ENCODE data around the gene HSD17B8. TPM values are rescaled to one million over a fixed set of nuclear protein-coding genes. Genes with fewer than 3 reads are reported as not detected.
A peak's percentile ranks its signal among the peaks of the same experiment; 100 is the strongest.

Gene HSD17B8
- total RNA-seq, 1 donor from 2014 or later, result not detected

GRCh38 chr6:33172688-33173534 lies 31.5 kb upstream of the HSD17B8 start:
- H3K36me3 ChIP-seq, result no peaks in the 10 kb centered on the region
- no peak overlapping the region for H3K27ac ChIP-seq
- no peaks in the 10 kb centered on the region for H3K27me3 ChIP-seq
- H3K9me3 ChIP-seq, result no peaks in the 10 kb centered on the region
- intact Hi-C loops (cut with DNase I), result no loop called here
- no peak for DNase-seq (ENCODE audit: low spot score in 2 of 2)
- H3K4me3 ChIP-seq, result no peak overlapping the region
- no peaks in the 10 kb centered on the region for H3K4me1 ChIP-seq
- TF ChIP-seq CTCF (IDR thresholded peaks at IDR 0.05), result peak in 1 of 3 experiments; percentile 34

GRCh38 chr6:33173535-33174180 lies 30.8 kb upstream of the HSD17B8 start:
- Histone ChIP-seq H3K27ac (no peak overlapping the region), H3K4me1 (no peaks in the 10 kb centered on the region), H3K4me3 (no peak overlapping the region), H3K9me3 (no peaks in the 10 kb centered on the region), H3K36me3 (no peaks in the 10 kb centered on the region), H3K27me3 (no peaks in the 10 kb centered on the region)
- intact Hi-C loops (cut with DNase I), result no loop called here
- DNase-seq (ENCODE audit: low spot score in 2 of 2), result no peak
- TF ChIP-seq CTCF (IDR thresholded peaks at IDR 0.05), result no peak

GRCh38 chr6:33174784-33175183 lies 29.7 kb upstream of the HSD17B8 start:
- no peak for TF ChIP-seq CTCF (IDR thresholded peaks at IDR 0.05)
- no peaks in the 10 kb centered on the region for H3K9me3 ChIP-seq
- no peaks in the 10 kb centered on the region for H3K27me3 ChIP-seq
- no peak overlapping the region for H3K4me3 ChIP-seq
- no peaks in the 10 kb centered on the region for H3K4me1 ChIP-seq
- no peak for DNase-seq (ENCODE audit: low spot score in 2 of 2)
- no peaks in the 10 kb centered on the region for H3K36me3 ChIP-seq
- no peak overlapping the region for H3K27ac ChIP-seq
- intact Hi-C loops (cut with DNase I), result no loop called here

- intact Hi-C loops (cut with DNase I), result no loop called here
- no peaks in the 10 kb centered on the region for H3K9me3 ChIP-seq
- H3K4me3 ChIP-seq, result no peak overlapping the region
- H3K4me1 ChIP-seq, result no peaks in the 10 kb centered on the region
- no peak overlapping the region for H3K27ac ChIP-seq
- H3K27me3 ChIP-seq, result no peaks in the 10 kb centered on the region
- H3K36me3 ChIP-seq, result no peaks in the 10 kb centered on the region
- DNase-seq (ENCODE audit: low spot score in 2 of 2), result no peak
- TF ChIP-seq CTCF (IDR thresholded peaks at IDR 0.05), result no peak
Measured at GRCh38 chr6:33175436-33176069, 28.9 kb upstream of the HSD17B8 start.

- no peak for DNase-seq (ENCODE audit: low spot score in 2 of 2)
- Histone ChIP-seq H3K36me3 (no peaks in the 10 kb centered on the region), H3K27ac (no peak overlapping the region), H3K4me3 (no peak overlapping the region), H3K27me3 (no peaks in the 10 kb centered on the region), H3K9me3 (no peaks in the 10 kb centered on the region), H3K4me1 (no peaks in the 10 kb centered on the region)
- intact Hi-C loops (cut with DNase I), result no loop called here
- no peak for TF ChIP-seq CTCF (IDR thresholded peaks at IDR 0.05)
Measured at GRCh38 chr6:33176906-33177305, 27.5 kb upstream of the HSD17B8 start.

Measured in ascending aorta (tissue), 2 donors.